ENCODE measurements around the gene ST6GALNAC2. TPM values are rescaled to one million over a fixed set of nuclear protein-coding genes. Genes with fewer than 3 reads are reported as not detected.

ST6GALNAC2 gene
- total and polyA plus RNA-seq, 10 of the 15 experiments (the other 5 are each of a cell fraction or from before 2014, with no cell fraction given), result 0.08 to 0.41 (median 0.23) TPM; not detected in 6

DNA sequence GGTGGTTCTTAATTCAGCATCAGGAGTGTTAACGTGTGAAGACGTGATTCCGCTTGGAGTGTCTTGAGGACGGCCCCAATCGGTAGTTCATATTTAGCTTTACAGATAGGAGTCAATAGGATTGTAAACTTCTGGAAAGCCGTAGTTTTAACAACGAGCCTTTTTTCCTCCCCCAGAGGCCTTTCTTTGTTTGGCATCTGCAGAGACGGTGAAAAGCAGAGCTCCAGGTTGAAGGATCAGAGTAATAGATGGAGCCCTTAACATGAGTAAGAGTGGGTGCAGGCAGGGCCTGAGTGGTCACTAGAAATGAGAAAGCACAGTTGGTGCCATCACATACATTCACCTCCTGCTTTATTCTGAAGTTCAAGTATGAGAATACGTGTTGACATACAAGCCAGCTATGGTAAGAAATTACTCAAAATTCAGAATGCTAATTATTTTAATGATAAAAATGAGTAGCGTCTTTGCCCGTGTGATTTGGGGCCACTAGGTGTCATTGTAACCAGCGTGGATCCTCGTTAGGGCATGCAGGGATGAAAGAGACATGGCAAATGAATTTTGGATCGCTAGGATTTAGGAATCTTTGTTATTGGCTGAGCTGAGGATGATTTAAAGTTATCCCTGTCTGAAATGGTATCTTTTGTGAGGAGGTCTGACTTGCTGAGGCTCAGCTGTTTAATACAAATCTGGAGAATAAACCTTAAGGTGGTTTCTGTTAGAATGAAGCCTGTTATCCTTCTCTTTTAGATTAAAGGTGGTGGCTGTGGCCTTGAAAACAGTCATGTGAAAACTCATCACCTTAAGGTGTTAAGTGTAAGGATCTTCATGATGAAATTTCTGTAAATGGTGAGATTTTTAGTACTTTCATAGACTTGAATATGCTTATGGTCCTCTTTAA lies 27.2 kb downstream of the ST6GALNAC2 start:
- Histone ChIP-seq H3K9ac (ENCODE audit: control insufficient read depth, insufficient read depth, low read length) (peak overlapping the region; percentile 99), H3K36me3 (ENCODE audit: control insufficient read depth in 2 of 2, insufficient read depth in 2 of 2, low read length in 1 of 2) (peaks cover 5 to 14% of the 10 kb centered on the region in 2 experiments), H3K4me3 (peak overlapping the region; percentile 74), H4K20me1 (ENCODE audit: control insufficient read depth, insufficient read depth) (peaks cover 3% of the 10 kb centered on the region; the same call in 1 of the 2 replicates), H3K9me3 (replicated peaks; ENCODE audit: control insufficient read depth, insufficient read depth, low read length) (no peaks in the 10 kb centered on the region), H3K4me1 (ENCODE audit: control insufficient read depth, insufficient read depth, low read length) (peaks cover 17% of the 10 kb centered on the region), H3K27ac (ENCODE audit: control insufficient read depth, insufficient read depth) (peak overlapping the region; percentile 95), H3K79me2 (ENCODE audit: control insufficient read depth, insufficient read depth, low read length) (peaks cover 63% of the 10 kb centered on the region), H3K4me2 (ENCODE audit: control insufficient read depth, insufficient read depth) (peak overlapping the region; percentile 94), H3K27me3 (replicated peaks in 1 of 2; ENCODE audit: control insufficient read depth in 2 of 2, insufficient read depth in 2 of 2, low read length in 1 of 2) (no peaks in the 10 kb centered on the region), H2AFZ (ENCODE audit: control insufficient read depth, low read depth, low read length) (no peak overlapping the region; the same call in none of the 2 replicates)
- intact Hi-C loops (cut with micrococcal nuclease; ENCODE audit: unreplicated experiment), result loop anchor here (2.0 kb wide), 1 partner anchor 66 kb away; no protein-coding TSS in a partner anchor
- ATAC-seq, result peak; percentile 45
- RAD21 ChIA-PET (ENCODE audit: unreplicated experiment), result interaction anchor here (0.8 to 4.2 kb wide), 9 partner anchors 9 to 123 kb away, joined by 3 to 33 read pairs (median 9); no protein-coding TSS in a partner anchor
- BruUV-seq (replicated peaks), result no TSS peak
- SMC1A ChIA-PET (ENCODE audit: uncharacterized antibody, unreplicated experiment), result interaction anchor here (0.5 to 7.2 kb wide), 23 partner anchors 8 to 155 kb away, joined by 3 to 87 read pairs (median 5); partner anchors contain the start of genes ST6GALNAC2 and UBE2O
- POLR2A ChIA-PET, result interaction anchor here (0.6 to 2.9 kb wide), 7 partner anchors 8 to 139 kb away, joined by 3 to 13 read pairs (median 3); no protein-coding TSS in a partner anchor
- FAIRE-seq, result no peak
- CTCF ChIA-PET, result interaction anchor here (0.8 to 7.9 kb wide), 28 partner anchors 9 to 176 kb away, joined by 3 to 146 read pairs (median 5); partner anchors contain the start of gene AANAT
- in situ Hi-C loops (cut with MboI), result no loop called here
- no peak for DNase-seq (ENCODE audit: low read depth, low spot score)
- WGBS (ENCODE audit: insufficient coverage, insufficient replicate concordance, low lambda C conversion rate, missing lambda C conversion rate), result under 1% methylated on average over 14 of the region's 14 CpGs
- TF ChIP-seq MEF2B (IDR thresholded peaks at IDR 0.05; ENCODE audit: partially characterized antibody, poor library complexity, severe bottlenecking) (no peak), MXI1 (IDR thresholded peaks at IDR 0.05; ENCODE audit: low read depth, low read length) (no peak), SMAD5 (IDR thresholded peaks at IDR 0.05; ENCODE audit: low read depth) (0 out of 2 replicates have a peak, but pooled peaks have one; percentile 9), GABPA (IDR thresholded peaks at IDR 0.05; ENCODE audit: low read depth) (no peak), WRNIP1 (IDR thresholded peaks at IDR 0.05; ENCODE audit: borderline replicate concordance, low read depth, low read length) (no peak), EP300 (IDR thresholded peaks at IDR 0.05; ENCODE audit: borderline replicate concordance in 1 of 2, control insufficient read depth in 1 of 2, low read depth in 2 of 2, low read length in 2 of 2) (no peak), SMC3 (IDR thresholded peaks at IDR 0.05; ENCODE audit: borderline replicate concordance, low read length) (peak; percentile 51; the same call in 1 of the 2 replicates), CEBPB (IDR thresholded peaks at IDR 0.05; ENCODE audit: borderline replicate concordance in 1 of 2, low read depth in 2 of 2, low read length in 2 of 2) (no peak), IKZF1 (conservative IDR thresholded peaks at IDR 0.05) (peak; percentile 31; the same call in 1 of the 2 replicates), CHD4 (IDR thresholded peaks at IDR 0.05) (no peak)
- TF ChIP-seq, protein P1, sequence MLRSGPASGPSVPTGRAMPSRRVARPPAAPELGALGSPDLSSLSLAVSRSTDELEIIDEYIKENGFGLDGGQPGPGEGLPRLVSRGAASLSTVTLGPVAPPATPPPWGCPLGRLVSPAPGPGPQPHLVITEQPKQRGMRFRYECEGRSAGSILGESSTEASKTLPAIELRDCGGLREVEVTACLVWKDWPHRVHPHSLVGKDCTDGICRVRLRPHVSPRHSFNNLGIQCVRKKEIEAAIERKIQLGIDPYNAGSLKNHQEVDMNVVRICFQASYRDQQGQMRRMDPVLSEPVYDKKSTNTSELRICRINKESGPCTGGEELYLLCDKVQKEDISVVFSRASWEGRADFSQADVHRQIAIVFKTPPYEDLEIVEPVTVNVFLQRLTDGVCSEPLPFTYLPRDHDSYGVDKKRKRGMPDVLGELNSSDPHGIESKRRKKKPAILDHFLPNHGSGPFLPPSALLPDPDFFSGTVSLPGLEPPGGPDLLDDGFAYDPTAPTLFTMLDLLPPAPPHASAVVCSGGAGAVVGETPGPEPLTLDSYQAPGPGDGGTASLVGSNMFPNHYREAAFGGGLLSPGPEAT (IDR thresholded peaks at IDR 0.05; ENCODE audit: low read depth), result 0 out of 2 replicates have a peak, but pooled peaks have one; percentile 16
- TF ChIP-seq, protein P2, sequence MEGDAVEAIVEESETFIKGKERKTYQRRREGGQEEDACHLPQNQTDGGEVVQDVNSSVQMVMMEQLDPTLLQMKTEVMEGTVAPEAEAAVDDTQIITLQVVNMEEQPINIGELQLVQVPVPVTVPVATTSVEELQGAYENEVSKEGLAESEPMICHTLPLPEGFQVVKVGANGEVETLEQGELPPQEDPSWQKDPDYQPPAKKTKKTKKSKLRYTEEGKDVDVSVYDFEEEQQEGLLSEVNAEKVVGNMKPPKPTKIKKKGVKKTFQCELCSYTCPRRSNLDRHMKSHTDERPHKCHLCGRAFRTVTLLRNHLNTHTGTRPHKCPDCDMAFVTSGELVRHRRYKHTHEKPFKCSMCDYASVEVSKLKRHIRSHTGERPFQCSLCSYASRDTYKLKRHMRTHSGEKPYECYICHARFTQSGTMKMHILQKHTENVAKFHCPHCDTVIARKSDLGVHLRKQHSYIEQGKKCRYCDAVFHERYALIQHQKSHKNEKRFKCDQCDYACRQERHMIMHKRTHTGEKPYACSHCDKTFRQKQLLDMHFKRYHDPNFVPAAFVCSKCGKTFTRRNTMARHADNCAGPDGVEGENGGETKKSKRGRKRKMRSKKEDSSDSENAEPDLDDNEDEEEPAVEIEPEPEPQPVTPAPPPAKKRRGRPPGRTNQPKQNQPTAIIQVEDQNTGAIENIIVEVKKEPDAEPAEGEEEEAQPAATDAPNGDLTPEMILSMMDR (IDR thresholded peaks at IDR 0.05 in 2 of 3, conservative IDR thresholded peaks at IDR 0.05 in 1 of 3; ENCODE audit: control insufficient read depth in 2 of 3, extremely low read depth in 1 of 3, insufficient read depth in 1 of 3, low read depth in 3 of 3, low read length in 3 of 3), result peak; percentile 50 to 71 (median 67); a peak in 5 of 6 replicates
- TF ChIP-seq, protein P3, sequence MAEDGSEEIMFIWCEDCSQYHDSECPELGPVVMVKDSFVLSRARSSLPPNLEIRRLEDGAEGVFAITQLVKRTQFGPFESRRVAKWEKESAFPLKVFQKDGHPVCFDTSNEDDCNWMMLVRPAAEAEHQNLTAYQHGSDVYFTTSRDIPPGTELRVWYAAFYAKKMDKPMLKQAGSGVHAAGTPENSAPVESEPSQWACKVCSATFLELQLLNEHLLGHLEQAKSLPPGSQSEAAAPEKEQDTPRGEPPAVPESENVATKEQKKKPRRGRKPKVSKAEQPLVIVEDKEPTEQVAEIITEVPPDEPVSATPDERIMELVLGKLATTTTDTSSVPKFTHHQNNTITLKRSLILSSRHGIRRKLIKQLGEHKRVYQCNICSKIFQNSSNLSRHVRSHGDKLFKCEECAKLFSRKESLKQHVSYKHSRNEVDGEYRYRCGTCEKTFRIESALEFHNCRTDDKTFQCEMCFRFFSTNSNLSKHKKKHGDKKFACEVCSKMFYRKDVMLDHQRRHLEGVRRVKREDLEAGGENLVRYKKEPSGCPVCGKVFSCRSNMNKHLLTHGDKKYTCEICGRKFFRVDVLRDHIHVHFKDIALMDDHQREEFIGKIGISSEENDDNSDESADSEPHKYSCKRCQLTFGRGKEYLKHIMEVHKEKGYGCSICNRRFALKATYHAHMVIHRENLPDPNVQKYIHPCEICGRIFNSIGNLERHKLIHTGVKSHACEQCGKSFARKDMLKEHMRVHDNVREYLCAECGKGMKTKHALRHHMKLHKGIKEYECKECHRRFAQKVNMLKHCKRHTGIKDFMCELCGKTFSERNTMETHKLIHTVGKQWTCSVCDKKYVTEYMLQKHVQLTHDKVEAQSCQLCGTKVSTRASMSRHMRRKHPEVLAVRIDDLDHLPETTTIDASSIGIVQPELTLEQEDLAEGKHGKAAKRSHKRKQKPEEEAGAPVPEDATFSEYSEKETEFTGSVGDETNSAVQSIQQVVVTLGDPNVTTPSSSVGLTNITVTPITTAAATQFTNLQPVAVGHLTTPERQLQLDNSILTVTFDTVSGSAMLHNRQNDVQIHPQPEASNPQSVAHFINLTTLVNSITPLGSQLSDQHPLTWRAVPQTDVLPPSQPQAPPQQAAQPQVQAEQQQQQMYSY (CRISPR knock-in tag; IDR thresholded peaks at IDR 0.05), result no peak

All from GM12878 (cell line).